ENCODE measurements around the gene EEIG1. TPM values are rescaled to one million over a fixed set of nuclear protein-coding genes. Genes with fewer than 3 reads are reported as not detected.

EEIG1 gene
- total and polyA plus RNA-seq, 2 experiments from 2014 or later: 6.1 to 9.3 TPM

DNA sequence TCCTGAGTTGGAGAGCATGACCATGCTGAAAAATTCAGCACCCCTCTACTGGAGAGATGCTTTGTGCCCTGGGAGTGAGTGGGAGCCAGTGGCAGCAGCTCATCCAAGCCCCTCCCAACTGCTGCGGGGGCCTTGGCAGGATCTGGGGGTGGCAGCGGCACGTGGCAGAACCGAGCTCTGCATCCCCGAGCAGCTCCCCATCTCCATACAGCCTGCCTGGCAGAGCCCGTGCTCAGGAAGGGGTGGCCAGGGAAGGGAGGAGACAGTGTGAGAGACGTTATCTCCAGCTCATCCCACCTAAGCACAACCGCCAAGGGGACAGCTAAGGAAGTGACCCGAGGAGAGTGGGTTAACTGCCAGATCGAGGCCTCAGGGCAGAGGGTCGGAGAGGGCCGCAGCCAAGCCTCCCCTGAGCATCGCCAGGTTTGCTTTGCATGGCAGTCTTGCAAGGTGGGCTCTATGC lies 25.9 kb downstream of the EEIG1 start:
- H3K4me2 ChIP-seq (ENCODE audit: unreplicated experiment): no peak overlapping the region
- H3K4me1 ChIP-seq (ENCODE audit: insufficient read depth): peaks cover 14% of the 10 kb centered on the region
- H3K27ac ChIP-seq: no peak overlapping the region
- TF ChIP-seq EZH2phosphoT487 (IDR thresholded peaks at IDR 0.05; ENCODE audit: insufficient read depth, low read depth): no peak
- TF ChIP-seq EZH2 (IDR thresholded peaks at IDR 0.05; ENCODE audit: insufficient read depth, poor library complexity, severe bottlenecking): no peak
- H3K9ac ChIP-seq: no peak overlapping the region
- H3K9me2 ChIP-seq (ENCODE audit: insufficient read depth): no peaks in the 10 kb centered on the region
- 35 to 53% methylated on average over 13 of the region's 13 CpGs for WGBS, 2 experiments (ENCODE audit: low coverage in 1 of 2, low lambda C conversion rate in 2 of 2, missing lambda C conversion rate in 2 of 2)
- H3K36me3 ChIP-seq (ENCODE audit: low read depth): no peaks in the 10 kb centered on the region
- no peaks in the 10 kb centered on the region for H3K27me3 ChIP-seq (replicated peaks; ENCODE audit: insufficient read depth)
- no peak for DNase-seq
- no peak overlapping the region for H3K4me3 ChIP-seq
- in situ Hi-C loops (cut with MboI): no loop called here
- H3F3A ChIP-seq (ENCODE audit: insufficient read depth): no peaks in the 10 kb centered on the region
- H3K9me3 ChIP-seq (ENCODE audit: low read depth): no peaks in the 10 kb centered on the region
- peaks cover 79% of the 10 kb centered on the region for H3K79me2 ChIP-seq (ENCODE audit: insufficient read depth)
- H2AFZ ChIP-seq: no peak overlapping the region
- H4K20me1 ChIP-seq (ENCODE audit: insufficient read depth): no peaks in the 10 kb centered on the region; the same call in 1 of the 2 replicates

DNA sequence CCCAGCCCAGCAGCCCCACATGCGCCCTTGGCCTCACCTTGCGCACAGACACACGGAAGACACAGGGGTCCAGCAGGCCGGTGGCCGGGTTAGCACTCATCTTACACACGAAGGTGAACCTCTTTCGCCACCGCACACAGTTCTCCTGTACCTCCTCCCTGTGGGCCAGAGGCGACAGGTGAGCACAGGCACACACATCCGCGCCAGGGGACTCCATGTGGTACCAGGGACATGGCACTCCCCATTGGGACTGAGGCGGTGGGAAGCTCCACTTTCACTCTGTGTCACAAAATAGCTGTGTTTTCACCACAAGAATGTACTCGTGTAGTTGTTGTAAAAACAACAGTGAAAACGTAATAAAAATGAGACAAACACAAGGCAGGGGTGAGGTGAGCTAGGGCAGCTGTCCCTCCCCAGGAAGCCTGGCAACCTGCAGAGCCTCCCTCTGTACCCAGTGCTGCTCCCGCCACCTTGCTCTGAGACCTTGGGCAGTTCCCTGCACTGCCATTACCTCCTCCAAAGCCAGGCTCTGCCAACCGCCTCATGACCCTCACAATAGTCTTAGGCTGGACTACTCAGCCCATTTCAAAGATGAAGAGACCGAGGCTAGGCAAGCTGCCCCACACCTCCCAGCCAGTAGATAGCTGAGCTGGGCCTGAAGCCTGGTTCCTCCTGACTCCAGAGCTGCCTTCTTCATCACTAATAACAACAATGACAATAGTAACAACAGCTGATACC lies 26.9 kb downstream of the EEIG1 start:
- Histone ChIP-seq H3K9me2 (ENCODE audit: insufficient read depth) (no peaks in the 10 kb centered on the region), H3K27ac (no peak overlapping the region), H4K20me1 (ENCODE audit: insufficient read depth) (no peaks in the 10 kb centered on the region; the same call in 1 of the 2 replicates), H3K4me2 (ENCODE audit: unreplicated experiment) (no peak overlapping the region), H3K36me3 (ENCODE audit: low read depth) (no peaks in the 10 kb centered on the region), H3K4me1 (ENCODE audit: insufficient read depth) (peaks cover 14% of the 10 kb centered on the region), H3K27me3 (replicated peaks; ENCODE audit: insufficient read depth) (no peaks in the 10 kb centered on the region), H3K9ac (no peak overlapping the region), H2AFZ (no peak overlapping the region), H3F3A (ENCODE audit: insufficient read depth) (no peaks in the 10 kb centered on the region), H3K9me3 (ENCODE audit: low read depth) (no peaks in the 10 kb centered on the region), H3K4me3 (no peak overlapping the region), H3K79me2 (ENCODE audit: insufficient read depth) (peaks cover 71% of the 10 kb centered on the region)
- in situ Hi-C loops (cut with MboI): no loop called here
- 92 to 94% methylated on average over 17 of the region's 17 CpGs for WGBS, 2 experiments (ENCODE audit: low coverage in 1 of 2, low lambda C conversion rate in 2 of 2, missing lambda C conversion rate in 2 of 2)
- no peak for DNase-seq
- no peak for TF ChIP-seq EZH2phosphoT487 (IDR thresholded peaks at IDR 0.05; ENCODE audit: insufficient read depth, low read depth)
- TF ChIP-seq EZH2 (IDR thresholded peaks at IDR 0.05; ENCODE audit: insufficient read depth, poor library complexity, severe bottlenecking): no peak

DNA sequence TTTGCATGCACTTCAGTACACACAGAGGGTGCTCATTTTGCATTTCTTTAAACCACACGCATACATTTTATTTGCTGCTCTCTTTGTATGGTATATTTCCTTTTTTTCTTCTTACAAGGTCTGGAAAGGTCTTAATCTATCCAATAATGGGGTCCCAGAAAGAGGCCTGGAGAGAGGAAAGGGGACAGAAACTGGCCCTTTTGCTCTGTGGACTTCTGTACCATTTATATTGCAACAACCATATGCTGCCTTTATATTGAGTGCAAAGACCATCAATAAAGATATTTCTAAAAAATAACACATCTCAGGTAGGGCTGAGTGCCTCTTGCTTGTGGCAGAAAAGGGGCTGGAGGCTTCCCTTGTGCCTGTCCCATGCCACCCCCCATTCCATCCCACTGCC lies 27.6 kb downstream of the EEIG1 start:
- Histone ChIP-seq H3F3A (ENCODE audit: insufficient read depth) (no peaks in the 10 kb centered on the region), H3K27me3 (replicated peaks; ENCODE audit: insufficient read depth) (no peaks in the 10 kb centered on the region), H3K4me3 (no peak overlapping the region), H4K20me1 (ENCODE audit: insufficient read depth) (no peaks in the 10 kb centered on the region), H3K36me3 (ENCODE audit: low read depth) (no peaks in the 10 kb centered on the region), H3K79me2 (ENCODE audit: insufficient read depth) (peaks cover 63% of the 10 kb centered on the region), H2AFZ (no peak overlapping the region), H3K27ac (no peak overlapping the region), H3K4me2 (ENCODE audit: unreplicated experiment) (no peak overlapping the region), H3K9me3 (ENCODE audit: low read depth) (no peaks in the 10 kb centered on the region), H3K4me1 (ENCODE audit: insufficient read depth) (peaks cover 14% of the 10 kb centered on the region), H3K9me2 (ENCODE audit: insufficient read depth) (no peaks in the 10 kb centered on the region), H3K9ac (no peak overlapping the region)
- DNase-seq: no peak
- WGBS, 2 experiments (ENCODE audit: low coverage in 1 of 2, low lambda C conversion rate in 2 of 2, missing lambda C conversion rate in 2 of 2): 53 to 58% methylated on average over 1 of the region's 1 CpG
- in situ Hi-C loops (cut with MboI): no loop called here
- TF ChIP-seq EZH2phosphoT487 (IDR thresholded peaks at IDR 0.05; ENCODE audit: insufficient read depth, low read depth): no peak
- TF ChIP-seq EZH2 (IDR thresholded peaks at IDR 0.05; ENCODE audit: insufficient read depth, poor library complexity, severe bottlenecking): no peak

DNA sequence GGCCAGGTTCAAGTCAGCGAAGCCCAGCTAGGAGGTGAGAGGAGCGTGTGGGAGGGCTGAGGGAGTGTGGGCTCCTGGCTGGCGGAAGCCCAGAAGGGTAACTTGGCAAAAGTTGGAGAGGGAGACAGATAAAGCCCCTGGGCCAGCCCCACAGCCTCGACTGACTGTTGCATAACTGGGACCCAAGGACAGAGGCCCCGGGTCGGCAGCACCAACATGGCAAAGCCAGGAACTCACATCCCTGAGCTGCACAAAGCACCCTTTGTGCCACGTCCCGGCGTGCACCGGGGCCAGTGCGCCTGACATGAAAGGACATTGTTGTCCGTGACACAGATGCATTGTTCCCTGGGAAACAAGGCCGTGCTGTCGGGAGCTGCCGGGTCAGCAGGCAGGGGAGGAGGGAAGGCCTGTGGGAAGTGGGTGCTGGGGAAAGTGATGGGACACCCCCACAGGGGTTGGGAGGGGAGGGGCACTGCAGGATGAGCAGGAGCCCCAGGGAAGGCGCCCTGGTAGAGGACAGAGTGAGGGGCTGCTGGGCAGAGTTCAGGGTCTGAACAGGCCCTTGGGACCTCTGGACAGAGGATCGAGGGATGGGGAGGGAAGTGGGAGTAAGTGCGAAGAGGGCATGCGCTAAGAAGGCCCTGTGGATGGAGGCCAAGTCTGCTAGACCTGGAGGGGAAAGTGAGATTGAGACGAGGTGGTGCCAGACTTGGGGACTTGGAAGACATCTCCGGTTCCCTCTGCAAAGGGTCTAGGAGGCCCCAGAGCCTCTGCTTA lies 30.1 kb downstream of the EEIG1 start:
- no peak overlapping the region for H3K27ac ChIP-seq
- no peak for DNase-seq
- TF ChIP-seq EZH2phosphoT487 (IDR thresholded peaks at IDR 0.05; ENCODE audit: insufficient read depth, low read depth): no peak
- H3K4me2 ChIP-seq (ENCODE audit: unreplicated experiment): no peak overlapping the region
- H4K20me1 ChIP-seq (ENCODE audit: insufficient read depth): no peaks in the 10 kb centered on the region
- H3F3A ChIP-seq (ENCODE audit: insufficient read depth): no peaks in the 10 kb centered on the region
- H3K36me3 ChIP-seq (ENCODE audit: low read depth): no peaks in the 10 kb centered on the region
- no peak overlapping the region for H2AFZ ChIP-seq
- H3K9me3 ChIP-seq (ENCODE audit: low read depth): no peaks in the 10 kb centered on the region
- in situ Hi-C loops (cut with MboI): no loop called here
- H3K9me2 ChIP-seq (ENCODE audit: insufficient read depth): no peaks in the 10 kb centered on the region
- no peaks in the 10 kb centered on the region for H3K27me3 ChIP-seq (replicated peaks; ENCODE audit: insufficient read depth)
- peaks cover 13% of the 10 kb centered on the region for H3K4me1 ChIP-seq (ENCODE audit: insufficient read depth)
- H3K9ac ChIP-seq: no peak overlapping the region
- no peak overlapping the region for H3K4me3 ChIP-seq
- peaks cover 39% of the 10 kb centered on the region for H3K79me2 ChIP-seq (ENCODE audit: insufficient read depth)
- 71% methylated on average over 20 to 21 of the region's 21 CpGs for WGBS, 2 experiments (ENCODE audit: low coverage in 1 of 2, low lambda C conversion rate in 2 of 2, missing lambda C conversion rate in 2 of 2)

All from GM23248 (cell line).